ENCODE results near the gene ANKH.

DNA sequence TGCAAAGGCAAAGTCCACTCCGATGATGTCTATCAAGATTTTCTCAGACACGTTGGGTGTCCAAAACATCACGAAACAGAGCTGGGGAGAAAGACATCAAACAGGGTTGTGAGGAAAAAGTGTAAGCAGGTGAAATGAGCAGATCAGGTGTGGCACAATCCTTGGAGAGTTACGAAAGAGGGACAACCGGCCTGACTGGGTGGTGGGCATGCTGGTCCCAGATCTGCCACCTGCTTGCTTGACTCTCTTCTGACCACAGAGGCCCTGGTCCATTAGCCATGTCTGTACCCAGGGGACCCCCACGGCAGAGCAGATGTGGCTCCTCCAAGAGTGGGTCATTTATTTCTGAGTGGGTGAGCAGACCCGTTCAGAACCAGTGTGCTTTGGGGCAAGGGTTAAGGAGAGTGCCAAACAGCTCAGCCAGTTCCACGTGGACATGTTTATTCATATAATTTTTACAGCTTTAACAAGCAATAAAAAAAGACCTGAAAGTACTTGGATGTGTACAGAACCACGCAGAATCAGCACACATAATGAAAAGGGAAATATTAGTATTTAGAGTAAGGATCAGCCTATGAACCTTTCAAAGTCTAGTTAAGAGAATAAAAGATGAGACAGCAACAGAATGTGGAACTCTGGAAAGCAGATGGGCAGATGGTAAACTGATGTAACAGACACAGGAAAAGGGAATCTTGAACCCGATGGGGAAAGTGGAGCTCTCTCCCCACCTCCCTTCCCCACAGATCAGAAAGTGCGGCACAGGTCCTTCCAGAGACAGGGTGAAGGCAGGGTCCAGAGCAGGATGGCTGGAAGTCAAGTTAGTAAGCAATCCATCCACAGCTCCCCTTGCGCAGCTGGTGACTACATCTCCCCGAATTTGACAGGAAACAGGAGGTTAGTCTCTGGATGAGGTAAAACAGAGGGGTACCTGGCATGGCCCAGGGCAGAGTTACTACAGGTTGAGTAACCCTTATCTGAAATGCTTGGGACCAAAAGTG, 154.5 kb downstream of the ANKH start:
- no peak for TF ChIP-seq ZNF138 (CRISPR knock-in tag; conservative IDR thresholded peaks at IDR 0.05)
- no peak for TF ChIP-seq CREB1 (CRISPR knock-in tag; IDR thresholded peaks at IDR 0.05)
- no peak for TF ChIP-seq GRHL2 (CRISPR knock-in tag; IDR thresholded peaks at IDR 0.05; ENCODE audit: insufficient replicate concordance, severe bottlenecking)
- TF ChIP-seq, protein P1, sequence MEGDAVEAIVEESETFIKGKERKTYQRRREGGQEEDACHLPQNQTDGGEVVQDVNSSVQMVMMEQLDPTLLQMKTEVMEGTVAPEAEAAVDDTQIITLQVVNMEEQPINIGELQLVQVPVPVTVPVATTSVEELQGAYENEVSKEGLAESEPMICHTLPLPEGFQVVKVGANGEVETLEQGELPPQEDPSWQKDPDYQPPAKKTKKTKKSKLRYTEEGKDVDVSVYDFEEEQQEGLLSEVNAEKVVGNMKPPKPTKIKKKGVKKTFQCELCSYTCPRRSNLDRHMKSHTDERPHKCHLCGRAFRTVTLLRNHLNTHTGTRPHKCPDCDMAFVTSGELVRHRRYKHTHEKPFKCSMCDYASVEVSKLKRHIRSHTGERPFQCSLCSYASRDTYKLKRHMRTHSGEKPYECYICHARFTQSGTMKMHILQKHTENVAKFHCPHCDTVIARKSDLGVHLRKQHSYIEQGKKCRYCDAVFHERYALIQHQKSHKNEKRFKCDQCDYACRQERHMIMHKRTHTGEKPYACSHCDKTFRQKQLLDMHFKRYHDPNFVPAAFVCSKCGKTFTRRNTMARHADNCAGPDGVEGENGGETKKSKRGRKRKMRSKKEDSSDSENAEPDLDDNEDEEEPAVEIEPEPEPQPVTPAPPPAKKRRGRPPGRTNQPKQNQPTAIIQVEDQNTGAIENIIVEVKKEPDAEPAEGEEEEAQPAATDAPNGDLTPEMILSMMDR (IDR thresholded peaks at IDR 0.05), result no peak
- TF ChIP-seq, protein P2, sequence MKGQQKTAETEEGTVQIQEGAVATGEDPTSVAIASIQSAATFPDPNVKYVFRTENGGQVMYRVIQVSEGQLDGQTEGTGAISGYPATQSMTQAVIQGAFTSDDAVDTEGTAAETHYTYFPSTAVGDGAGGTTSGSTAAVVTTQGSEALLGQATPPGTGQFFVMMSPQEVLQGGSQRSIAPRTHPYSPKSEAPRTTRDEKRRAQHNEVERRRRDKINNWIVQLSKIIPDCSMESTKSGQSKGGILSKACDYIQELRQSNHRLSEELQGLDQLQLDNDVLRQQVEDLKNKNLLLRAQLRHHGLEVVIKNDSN (CRISPR knock-in tag; IDR thresholded peaks at IDR 0.05), result no peak
- TF ChIP-seq, protein P3, sequence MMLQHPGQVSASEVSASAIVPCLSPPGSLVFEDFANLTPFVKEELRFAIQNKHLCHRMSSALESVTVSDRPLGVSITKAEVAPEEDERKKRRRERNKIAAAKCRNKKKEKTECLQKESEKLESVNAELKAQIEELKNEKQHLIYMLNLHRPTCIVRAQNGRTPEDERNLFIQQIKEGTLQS (CRISPR knock-in tag; conservative IDR thresholded peaks at IDR 0.05), result no peak
- TF ChIP-seq, protein P4, sequence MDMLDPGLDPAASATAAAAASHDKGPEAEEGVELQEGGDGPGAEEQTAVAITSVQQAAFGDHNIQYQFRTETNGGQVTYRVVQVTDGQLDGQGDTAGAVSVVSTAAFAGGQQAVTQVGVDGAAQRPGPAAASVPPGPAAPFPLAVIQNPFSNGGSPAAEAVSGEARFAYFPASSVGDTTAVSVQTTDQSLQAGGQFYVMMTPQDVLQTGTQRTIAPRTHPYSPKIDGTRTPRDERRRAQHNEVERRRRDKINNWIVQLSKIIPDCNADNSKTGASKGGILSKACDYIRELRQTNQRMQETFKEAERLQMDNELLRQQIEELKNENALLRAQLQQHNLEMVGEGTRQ (CRISPR knock-in tag; IDR thresholded peaks at IDR 0.05), result no peak
- TF ChIP-seq, protein P5, sequence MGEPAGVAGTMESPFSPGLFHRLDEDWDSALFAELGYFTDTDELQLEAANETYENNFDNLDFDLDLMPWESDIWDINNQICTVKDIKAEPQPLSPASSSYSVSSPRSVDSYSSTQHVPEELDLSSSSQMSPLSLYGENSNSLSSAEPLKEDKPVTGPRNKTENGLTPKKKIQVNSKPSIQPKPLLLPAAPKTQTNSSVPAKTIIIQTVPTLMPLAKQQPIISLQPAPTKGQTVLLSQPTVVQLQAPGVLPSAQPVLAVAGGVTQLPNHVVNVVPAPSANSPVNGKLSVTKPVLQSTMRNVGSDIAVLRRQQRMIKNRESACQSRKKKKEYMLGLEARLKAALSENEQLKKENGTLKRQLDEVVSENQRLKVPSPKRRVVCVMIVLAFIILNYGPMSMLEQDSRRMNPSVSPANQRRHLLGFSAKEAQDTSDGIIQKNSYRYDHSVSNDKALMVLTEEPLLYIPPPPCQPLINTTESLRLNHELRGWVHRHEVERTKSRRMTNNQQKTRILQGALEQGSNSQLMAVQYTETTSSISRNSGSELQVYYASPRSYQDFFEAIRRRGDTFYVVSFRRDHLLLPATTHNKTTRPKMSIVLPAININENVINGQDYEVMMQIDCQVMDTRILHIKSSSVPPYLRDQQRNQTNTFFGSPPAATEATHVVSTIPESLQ (CRISPR knock-in tag; IDR thresholded peaks at IDR 0.05), result no peak
- TF ChIP-seq ZBTB21 (CRISPR knock-in tag; IDR thresholded peaks at IDR 0.05; ENCODE audit: borderline replicate concordance), result no peak
- no peak for TF ChIP-seq CREM (CRISPR knock-in tag; IDR thresholded peaks at IDR 0.05)
- TF ChIP-seq SP1 (CRISPR knock-in tag; conservative IDR thresholded peaks at IDR 0.05), result no peak
- no peak for TF ChIP-seq ZNF416 (CRISPR knock-in tag; IDR thresholded peaks at IDR 0.05)
- no peak for TF ChIP-seq ZNF263 (CRISPR knock-in tag; IDR thresholded peaks at IDR 0.05; ENCODE audit: low read depth)
